IPS-20b (cell line): Measurements from ENCODE around the gene ZCCHC17.

ENCODE experiments used
- H3K27ac ChIP-seq: one replicate; pipeline ENCODE4 v1.5.1; 2013; ENCODE audit warnings: low read length
- H3K27me3 ChIP-seq: 2 replicates; pipeline ENCODE4 v1.6.1; 2013; ENCODE audit warnings: mild to moderate bottlenecking, low read length, inconsistent platforms; ENCODE audit not compliant: insufficient read depth
- H3K36me3 ChIP-seq: 2 replicates; pipeline ENCODE4 v1.6.1; 2013; ENCODE audit warnings: low read depth, mild to moderate bottlenecking, inconsistent platforms, low read length, moderate library complexity; ENCODE audit not compliant: insufficient read depth
- H3K4me1 ChIP-seq: 2 replicates; pipeline ENCODE4 v1.6.1; 2013; ENCODE audit warnings: mild to moderate bottlenecking, control low read depth, inconsistent platforms, low read length, moderate library complexity; ENCODE audit not compliant: insufficient read depth
- H3K4me3 ChIP-seq: 2 replicates; pipeline ENCODE4 v1.5.1; 2013; ENCODE audit warnings: mild to moderate bottlenecking, low read length, inconsistent platforms
- H3K9ac ChIP-seq: 2 replicates; pipeline ENCODE4 v1.6.1; 2013; ENCODE audit warnings: low read depth, mild to moderate bottlenecking, inconsistent platforms, low read length, moderate library complexity
- H3K9me3 ChIP-seq: 2 replicates; pipeline ENCODE4 v1.6.1; 2013; ENCODE audit warnings: mild to moderate bottlenecking, low read depth, low read length, inconsistent platforms; ENCODE audit not compliant: insufficient read depth

Gene ZCCHC17

GRCh38 chr1:31348449-31348848 is 51.6 kb downstream of the ZCCHC17 start:
- Histone ChIP-seq H3K4me3 (no peak overlapping the region), H3K4me1 (no peaks in the 10 kb centered on the region), H3K27ac (no peak overlapping the region), H3K36me3 (peaks cover 75% of the 10 kb centered on the region), H3K27me3 (no peaks in the 10 kb centered on the region), H3K9ac (no peak overlapping the region), H3K9me3 (no peaks in the 10 kb centered on the region)

DNA sequence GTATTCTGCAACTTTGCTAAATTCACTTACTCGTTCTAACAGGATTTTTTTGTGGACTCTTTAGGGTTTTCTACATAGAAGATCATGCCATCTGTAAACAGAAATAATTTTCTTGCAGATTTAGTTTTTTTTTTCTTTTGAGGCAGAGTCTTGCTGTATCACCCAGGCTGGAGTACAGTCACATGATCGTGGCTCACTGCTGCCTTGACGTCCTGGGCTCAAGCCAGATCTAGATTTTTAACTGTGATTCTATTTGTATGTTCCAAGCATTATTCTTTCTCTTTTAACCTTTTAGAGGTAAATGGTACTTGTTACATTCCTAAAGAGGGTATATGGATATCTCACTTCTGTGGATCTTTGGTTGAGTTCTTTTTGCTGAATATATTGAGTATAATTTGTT is 57.5 kb downstream of the ZCCHC17 start:
- Histone ChIP-seq H3K27ac (no peak overlapping the region), H3K36me3 (peaks cover 57% of the 10 kb centered on the region), H3K4me1 (no peaks in the 10 kb centered on the region), H3K4me3 (no peak overlapping the region), H3K9ac (no peak overlapping the region), H3K9me3 (no peaks in the 10 kb centered on the region), H3K27me3 (no peaks in the 10 kb centered on the region)

DNA sequence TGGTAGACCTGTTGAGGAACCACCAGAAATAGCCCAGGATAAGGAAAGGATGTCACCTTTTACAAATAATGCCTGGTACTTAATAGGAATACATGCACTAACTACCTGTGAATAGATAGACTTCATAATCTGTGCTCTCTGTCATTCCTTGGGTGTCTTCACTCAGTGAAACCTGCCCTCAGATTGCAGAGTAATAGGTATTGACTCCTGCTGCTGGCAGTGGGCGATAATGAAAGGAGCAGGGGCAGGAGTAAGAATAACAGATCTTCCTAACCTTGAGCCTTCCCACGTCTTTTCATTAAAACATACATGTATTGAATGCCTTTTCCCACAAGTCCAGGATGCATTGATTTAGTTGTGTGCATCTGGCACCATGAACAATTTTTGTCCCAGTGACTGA is 59.6 kb downstream of the ZCCHC17 start:
- no peaks in the 10 kb centered on the region for H3K4me1 ChIP-seq
- no peak overlapping the region for H3K4me3 ChIP-seq
- H3K9ac ChIP-seq = no peak overlapping the region
- H3K27ac ChIP-seq = no peak overlapping the region
- H3K9me3 ChIP-seq = no peaks in the 10 kb centered on the region
- H3K36me3 ChIP-seq = peaks cover 53% of the 10 kb centered on the region
- H3K27me3 ChIP-seq = no peaks in the 10 kb centered on the region

DNA sequence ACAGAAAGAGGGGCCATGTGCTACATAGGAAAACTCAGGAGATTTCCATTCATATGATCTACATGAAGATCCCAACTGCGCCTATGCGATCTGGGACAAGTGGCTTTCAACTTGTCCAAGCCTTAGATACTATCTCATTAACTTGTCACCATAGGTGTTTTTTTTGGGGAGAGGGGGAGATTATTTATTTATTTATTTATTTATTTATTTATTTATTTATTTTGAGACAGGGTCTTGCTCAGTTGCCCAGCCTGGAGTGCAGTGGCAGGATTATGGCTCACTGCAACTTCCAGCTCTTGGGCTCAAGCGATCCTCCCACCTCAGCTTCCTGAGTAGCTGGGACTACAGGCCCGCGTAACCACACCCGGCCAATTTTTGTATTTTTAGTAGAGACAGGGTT is 64.8 kb downstream of the ZCCHC17 start:
- Histone ChIP-seq H3K4me3 (no peak overlapping the region), H3K27me3 (no peaks in the 10 kb centered on the region), H3K27ac (no peak overlapping the region), H3K4me1 (peaks cover 3% of the 10 kb centered on the region; the same call in 1 of the 2 replicates), H3K36me3 (peaks cover 48% of the 10 kb centered on the region), H3K9me3 (no peaks in the 10 kb centered on the region), H3K9ac (no peak overlapping the region)

- H3K9me3 ChIP-seq = no peaks in the 10 kb centered on the region
- peaks cover 48% of the 10 kb centered on the region for H3K36me3 ChIP-seq
- peaks cover 8% of the 10 kb centered on the region; the same call in 1 of the 2 replicates for H3K4me1 ChIP-seq
- H3K9ac ChIP-seq = no peak overlapping the region
- no peak overlapping the region for H3K27ac ChIP-seq
- no peak overlapping the region for H3K4me3 ChIP-seq
- no peaks in the 10 kb centered on the region for H3K27me3 ChIP-seq
Measured at GRCh38 chr1:31362032-31362431, 65.2 kb downstream of the ZCCHC17 start.

GRCh38 chr1:31364561-31365250 is 67.9 kb downstream of the ZCCHC17 start:
- Histone ChIP-seq H3K4me1 (peaks cover 10% of the 10 kb centered on the region; the same call in 1 of the 2 replicates), H3K36me3 (peaks cover 65% of the 10 kb centered on the region), H3K9me3 (no peaks in the 10 kb centered on the region), H3K27me3 (no peaks in the 10 kb centered on the region), H3K9ac (no peak overlapping the region), H3K4me3 (no peak overlapping the region), H3K27ac (no peak overlapping the region)

- peaks cover 51% of the 10 kb centered on the region for H3K36me3 ChIP-seq
- peak overlapping the region; percentile 23; the same call in 1 of the 2 replicates for H3K9ac ChIP-seq
- H3K4me1 ChIP-seq = peaks cover 10% of the 10 kb centered on the region; the same call in 1 of the 2 replicates
- no peaks in the 10 kb centered on the region for H3K9me3 ChIP-seq
- no peak overlapping the region for H3K27ac ChIP-seq
- no peaks in the 10 kb centered on the region for H3K27me3 ChIP-seq
- H3K4me3 ChIP-seq = peak overlapping the region; percentile 8; the same call in 1 of the 2 replicates
Measured at GRCh38 chr1:31366796-31367195, 70.0 kb downstream of the ZCCHC17 start.

DNA sequence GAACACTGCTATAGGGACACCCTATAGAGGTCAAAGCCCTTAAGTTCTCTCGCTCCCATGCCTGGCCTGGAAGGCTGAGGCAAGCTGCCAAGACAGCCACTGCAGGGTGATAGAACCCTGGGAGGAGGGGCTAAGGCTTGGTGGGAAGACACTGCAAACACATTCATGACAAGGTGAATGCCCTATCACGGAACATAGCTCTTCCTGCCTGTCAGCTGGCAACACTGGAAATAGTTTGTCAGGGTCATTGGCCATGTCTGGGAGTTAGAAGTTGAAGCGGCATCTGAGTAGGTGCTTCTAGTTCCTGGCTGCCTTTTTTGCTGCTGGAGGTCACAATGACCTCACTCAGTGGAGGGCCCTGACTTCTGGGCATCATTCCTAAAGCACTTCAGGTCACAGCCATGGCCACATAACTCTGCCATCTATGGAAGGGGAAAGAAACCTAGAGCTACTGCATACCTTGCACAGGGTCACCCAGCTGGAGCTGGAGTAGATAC is 71.8 kb downstream of the ZCCHC17 start:
- H3K9me3 ChIP-seq = no peaks in the 10 kb centered on the region
- H3K27me3 ChIP-seq = no peaks in the 10 kb centered on the region
- peaks cover 18% of the 10 kb centered on the region; the same call in 1 of the 2 replicates for H3K4me1 ChIP-seq
- H3K27ac ChIP-seq = no peak overlapping the region
- peaks cover 49% of the 10 kb centered on the region for H3K36me3 ChIP-seq
- H3K4me3 ChIP-seq = no peak overlapping the region
- no peak overlapping the region for H3K9ac ChIP-seq

- no peak overlapping the region for H3K9ac ChIP-seq
- H3K4me3 ChIP-seq = no peak overlapping the region
- H3K4me1 ChIP-seq = peaks cover 23% of the 10 kb centered on the region; the same call in 1 of the 2 replicates
- no peak overlapping the region for H3K27ac ChIP-seq
- no peaks in the 10 kb centered on the region for H3K27me3 ChIP-seq
- no peaks in the 10 kb centered on the region for H3K9me3 ChIP-seq
- peaks cover 35% of the 10 kb centered on the region for H3K36me3 ChIP-seq
Measured at GRCh38 chr1:31370021-31370420, 73.2 kb downstream of the ZCCHC17 start.

GRCh38 chr1:31370565-31370964 is 73.7 kb downstream of the ZCCHC17 start:
- H3K4me1 ChIP-seq = peaks cover 23% of the 10 kb centered on the region; the same call in 1 of the 2 replicates
- H3K9ac ChIP-seq = no peak overlapping the region
- H3K27me3 ChIP-seq = no peaks in the 10 kb centered on the region
- no peaks in the 10 kb centered on the region for H3K9me3 ChIP-seq
- no peak overlapping the region for H3K27ac ChIP-seq
- H3K4me3 ChIP-seq = no peak overlapping the region
- H3K36me3 ChIP-seq = peaks cover 30% of the 10 kb centered on the region

DNA sequence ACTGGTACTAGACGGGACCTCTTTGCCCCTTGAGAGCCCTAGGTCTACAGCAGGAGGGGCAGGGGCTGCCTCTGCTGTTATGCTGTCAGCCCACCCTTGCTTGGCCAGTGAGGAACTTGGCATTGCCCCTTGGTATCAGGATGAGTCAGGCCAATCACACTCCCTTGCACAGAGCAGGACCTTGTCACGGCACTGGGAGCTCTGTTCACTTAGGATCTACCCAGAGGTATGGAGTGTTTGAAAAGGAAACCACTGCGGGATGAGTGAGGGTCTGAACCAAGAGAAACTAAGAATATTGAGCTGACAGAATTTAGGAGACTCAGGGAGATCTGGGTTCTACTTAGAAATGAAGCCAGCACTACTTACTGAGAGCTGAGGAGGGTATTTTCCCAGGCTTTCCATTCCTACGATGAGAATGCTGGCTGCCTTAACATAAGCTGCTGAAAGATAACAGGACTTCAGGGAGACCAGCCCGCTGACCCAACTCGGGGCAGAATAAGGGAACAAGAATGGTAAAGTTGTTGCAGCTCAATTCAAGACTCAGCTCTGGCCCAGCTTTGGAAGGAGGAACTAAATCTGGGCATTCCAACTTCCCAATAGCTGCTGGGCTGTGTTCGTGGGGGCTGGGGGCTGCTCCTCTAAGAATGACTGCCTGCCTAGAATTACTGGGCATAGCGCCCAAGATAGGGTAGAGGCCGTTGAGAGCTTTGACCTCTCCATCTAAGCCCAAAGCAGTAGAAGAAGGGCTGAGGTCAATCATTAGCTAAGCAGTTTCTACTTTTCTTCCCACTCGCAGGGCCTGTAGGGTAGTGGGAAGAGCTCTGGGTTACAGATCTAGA is 74.5 kb downstream of the ZCCHC17 start:
- H3K27ac ChIP-seq = no peak overlapping the region
- no peak overlapping the region for H3K9ac ChIP-seq
- H3K27me3 ChIP-seq = no peaks in the 10 kb centered on the region
- no peaks in the 10 kb centered on the region for H3K9me3 ChIP-seq
- peaks cover 22% of the 10 kb centered on the region for H3K36me3 ChIP-seq
- peaks cover 24% of the 10 kb centered on the region; the same call in 1 of the 2 replicates for H3K4me1 ChIP-seq
- peak overlapping the region; percentile 71; the same call in 1 of the 2 replicates for H3K4me3 ChIP-seq
